GM21381 (cell line): ENCODE measurements around the gene VN1R2.
"Not testable (repeated sequence)": the region's sequence is repeated elsewhere in the genome, so short reads cannot be mapped to it uniquely, and the experiment has no call there.

Source experiments
- ATAC-seq: cut with Tn5 transposase; IDR thresholded peaks from one replicate; pipeline ENCODE4 v1.9.1; 2021; ENCODE audit warnings: mild to moderate bottlenecking, moderate library complexity; ENCODE audit not compliant: unreplicated experiment

The VN1R2 gene, protein sequence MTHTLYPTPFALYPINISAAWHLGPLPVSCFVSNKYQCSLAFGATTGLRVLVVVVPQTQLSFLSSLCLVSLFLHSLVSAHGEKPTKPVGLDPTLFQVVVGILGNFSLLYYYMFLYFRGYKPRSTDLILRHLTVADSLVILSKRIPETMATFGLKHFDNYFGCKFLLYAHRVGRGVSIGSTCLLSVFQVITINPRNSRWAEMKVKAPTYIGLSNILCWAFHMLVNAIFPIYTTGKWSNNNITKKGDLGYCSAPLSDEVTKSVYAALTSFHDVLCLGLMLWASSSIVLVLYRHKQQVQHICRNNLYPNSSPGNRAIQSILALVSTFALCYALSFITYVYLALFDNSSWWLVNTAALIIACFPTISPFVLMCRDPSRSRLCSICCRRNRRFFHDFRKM

DNA sequence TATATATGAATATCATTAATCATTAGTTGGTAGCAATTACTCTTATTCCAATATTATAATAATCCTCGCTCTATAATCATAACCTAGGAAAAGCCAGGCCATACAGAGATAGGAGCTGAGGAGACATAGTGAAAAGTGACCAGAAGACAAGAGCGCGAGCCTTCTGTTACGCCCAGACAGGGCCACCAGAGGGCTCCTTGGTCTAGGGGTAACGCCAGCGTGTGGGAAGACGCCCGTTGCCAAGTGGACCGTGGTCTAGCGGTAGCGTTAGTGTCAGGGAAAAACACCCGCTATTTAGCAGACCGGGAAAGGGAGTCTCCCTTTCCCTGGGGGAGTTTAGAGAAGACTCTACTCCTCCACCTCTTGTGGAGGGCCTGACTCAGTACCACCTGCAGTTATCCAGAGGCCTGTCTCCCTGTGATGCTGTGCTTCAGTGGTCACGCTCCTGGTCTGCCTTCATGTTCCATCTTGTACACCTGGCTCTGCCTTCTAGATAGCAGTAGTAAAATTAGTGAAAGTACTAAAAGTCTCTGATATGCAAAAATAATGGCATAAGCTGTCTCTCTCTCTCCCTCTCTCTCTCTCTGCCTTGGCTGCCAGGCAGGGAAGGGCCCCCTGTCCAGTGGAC, at the start of gene VN1R2:
TSS of gene VN1R2 (plus strand) at position 578 of the 628 bp plus-strand sequence. CDS start 84 bp downstream, outside the sequence.
- ATAC-seq, result not testable (repeated sequence)

DNA sequence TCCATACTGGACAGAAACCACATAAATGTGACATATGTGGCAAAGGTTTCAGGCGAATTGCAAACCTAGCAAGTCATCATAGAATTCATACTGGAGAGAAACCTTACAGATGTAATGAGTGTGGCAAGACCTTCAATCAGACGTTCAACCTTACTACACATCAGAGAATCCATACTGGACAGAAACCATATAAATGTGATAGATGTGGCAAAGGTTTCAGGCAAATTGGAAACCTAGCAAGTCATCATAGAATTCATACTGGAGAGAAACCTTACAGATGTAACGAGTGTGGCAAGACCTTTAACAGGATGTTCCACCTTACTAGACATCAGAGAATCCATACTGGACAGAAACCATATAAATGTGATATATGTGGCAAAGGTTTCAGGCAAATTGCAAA, 46.5 kb upstream of the VN1R2 start:
- not testable (repeated sequence) for ATAC-seq

DNA sequence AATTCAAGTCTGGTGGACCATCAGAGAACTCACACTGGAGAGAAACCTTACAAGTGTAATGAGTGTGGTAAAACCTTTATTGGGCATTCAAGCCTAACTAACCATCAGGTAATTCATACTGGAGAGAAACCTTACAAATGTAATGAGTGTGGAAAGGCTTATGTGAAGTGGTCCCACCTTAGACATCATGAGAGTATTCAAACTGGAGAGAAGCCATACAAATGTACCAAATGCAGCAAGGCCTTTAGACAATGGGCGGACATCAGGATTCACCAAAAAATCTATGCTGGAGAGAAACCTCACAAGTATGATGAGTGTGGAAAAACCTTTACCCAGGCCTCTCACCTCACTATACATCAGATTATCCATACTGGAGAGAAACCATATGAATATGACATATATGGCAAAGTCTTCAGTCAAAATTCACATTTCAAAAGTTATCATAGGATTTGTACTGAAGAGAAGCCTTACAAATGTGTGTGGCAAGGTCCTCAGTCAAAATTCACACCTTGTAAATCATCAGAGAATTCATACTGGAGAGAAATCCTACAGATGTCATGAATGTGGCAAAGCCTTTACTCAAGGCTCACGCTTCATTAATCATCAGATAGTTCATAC, 45.3 kb upstream of the VN1R2 start:
- ATAC-seq, result no peak

DNA sequence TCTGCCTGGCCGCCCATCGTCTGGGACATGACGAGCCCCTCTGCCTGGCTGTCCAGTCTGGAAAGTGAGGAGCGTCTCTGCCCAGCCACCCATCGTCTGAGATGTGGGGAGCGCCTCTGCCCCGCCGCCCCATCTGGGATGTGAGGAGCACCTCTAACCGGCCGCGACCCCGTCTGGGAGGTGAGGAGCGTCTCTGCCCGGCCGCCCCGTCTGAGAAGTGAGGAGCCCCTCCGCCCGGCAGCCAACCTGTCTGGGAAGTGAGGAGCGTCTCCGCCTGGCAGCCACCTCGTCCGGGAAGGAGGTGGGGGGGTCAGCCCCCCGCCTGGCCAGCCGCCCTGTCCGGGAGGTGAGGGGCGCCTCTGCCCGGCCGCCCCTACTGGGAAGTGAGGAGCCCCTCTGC, 35.4 kb upstream of the VN1R2 start:
- ATAC-seq, result not testable (repeated sequence)

DNA sequence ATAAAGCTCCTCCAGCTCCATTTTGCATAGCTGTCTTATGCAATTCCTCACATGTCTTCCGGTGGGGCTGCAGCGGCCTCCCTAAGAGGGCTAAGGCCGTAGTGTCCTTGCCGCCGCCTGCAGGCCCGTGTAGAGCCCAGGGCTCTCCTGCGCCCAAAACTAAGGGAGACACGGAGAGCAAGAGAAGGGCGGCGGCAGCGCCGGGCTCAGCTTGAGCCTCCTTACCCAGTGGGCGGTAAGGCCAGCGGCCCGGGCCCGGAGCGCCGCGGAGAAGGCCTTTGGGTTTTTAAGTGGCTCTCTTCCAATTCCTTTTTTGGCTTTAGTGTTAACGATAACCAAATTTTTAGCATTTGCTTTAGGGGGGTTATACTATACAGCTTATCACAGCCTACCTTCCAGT, 33.5 kb upstream of the VN1R2 start:
- ATAC-seq, result no peak

DNA sequence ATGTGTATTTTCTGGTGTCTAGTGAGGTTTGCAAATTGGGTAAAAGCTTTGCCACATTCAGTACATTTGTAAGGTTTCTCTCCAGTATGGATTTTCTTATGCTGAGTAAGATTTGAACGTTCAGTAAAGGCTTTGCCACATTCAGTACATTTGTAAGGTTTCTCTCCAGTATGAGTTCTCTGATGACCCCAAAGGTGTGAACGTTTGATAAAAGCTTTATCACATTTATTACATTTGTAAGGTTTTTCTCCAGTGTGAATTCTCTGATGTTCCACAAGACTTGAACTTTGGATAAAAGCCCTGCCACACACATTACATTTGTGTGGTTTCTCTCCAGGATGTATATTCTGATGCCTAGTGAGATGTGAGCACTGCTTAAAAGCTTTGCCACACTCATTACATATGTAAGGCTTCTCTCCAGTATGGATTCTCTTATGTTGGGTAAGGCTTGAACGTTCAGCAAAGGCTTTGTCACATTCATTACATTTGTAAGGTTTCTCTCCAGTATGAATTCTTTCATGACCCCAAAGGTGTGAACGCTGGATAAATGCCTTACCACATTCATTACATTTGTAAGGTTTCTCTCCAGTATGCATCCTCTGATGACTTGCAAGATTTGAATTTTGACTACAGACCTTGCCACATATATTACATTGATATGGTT, 20.8 kb upstream of the VN1R2 start:
- no peak for ATAC-seq

DNA sequence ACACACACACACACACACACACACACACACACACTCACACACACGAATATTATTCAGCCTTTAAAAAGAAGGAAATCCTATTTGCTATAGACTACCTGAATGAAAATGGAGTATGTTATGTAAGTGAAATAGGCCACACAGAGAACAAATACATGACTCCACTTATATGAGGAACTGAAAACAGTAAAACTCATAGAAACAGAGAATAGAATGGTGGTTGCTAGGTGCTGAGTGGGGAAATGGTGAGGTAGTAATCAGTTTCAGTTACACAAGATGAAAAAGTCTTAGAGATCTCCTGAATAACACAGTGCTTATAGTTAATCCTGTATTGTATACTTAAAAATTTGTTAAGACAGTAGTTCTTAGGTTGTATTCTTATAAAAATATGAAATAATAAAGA, 11.6 kb upstream of the VN1R2 start:
- ATAC-seq, result no peak

DNA sequence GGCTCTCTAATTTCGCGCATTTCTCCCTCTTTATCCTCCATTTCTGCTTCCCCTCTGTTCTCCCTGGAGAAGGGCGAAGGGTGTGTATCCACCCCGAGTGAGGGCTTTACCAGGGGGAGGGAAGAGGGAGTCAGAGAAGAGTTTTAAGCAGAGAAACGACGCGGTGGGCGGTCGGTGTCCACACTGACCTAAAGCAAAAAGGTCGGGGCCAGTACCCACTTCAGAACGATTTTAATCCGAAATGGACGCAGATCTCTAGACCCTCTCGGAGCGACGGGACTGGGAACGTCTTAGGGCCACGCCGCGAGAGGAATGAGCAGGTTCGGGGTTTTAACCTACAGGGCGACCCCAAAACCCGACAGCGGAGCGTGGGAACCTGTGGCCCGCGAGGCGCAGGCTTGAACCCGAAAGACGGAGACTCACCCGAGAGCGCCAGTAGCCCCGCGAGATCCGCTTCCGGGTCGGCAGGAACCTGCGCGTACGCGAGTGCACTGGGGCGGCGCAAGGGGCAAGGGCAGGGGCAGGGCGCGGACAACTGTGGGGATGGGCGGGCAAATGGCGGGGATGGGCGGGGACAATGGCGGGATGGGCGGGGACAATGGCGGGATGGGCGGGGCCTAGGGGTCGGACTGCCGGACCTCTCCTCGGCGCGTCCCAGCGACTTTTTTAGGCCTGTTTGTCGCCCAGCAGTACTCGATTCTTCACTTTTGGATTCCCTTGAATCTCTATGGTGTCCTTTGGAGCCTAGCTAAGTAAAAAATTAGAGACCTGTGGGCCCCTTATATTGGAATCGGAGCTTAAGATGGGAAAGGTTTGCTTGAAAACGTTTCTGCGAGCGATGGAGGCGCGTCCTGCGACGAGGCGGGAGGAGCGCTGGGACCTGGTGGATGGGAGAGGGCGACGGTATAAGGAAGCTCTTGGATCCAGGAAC, 3.4 kb upstream of the VN1R2 start, which contains the start of gene ZNF677:
TSS of gene ZNF677 (minus strand) at position 463 of the 931 bp plus-strand sequence. CDS start 3,323 bp downstream, outside the sequence.
- no peak for ATAC-seq

DNA sequence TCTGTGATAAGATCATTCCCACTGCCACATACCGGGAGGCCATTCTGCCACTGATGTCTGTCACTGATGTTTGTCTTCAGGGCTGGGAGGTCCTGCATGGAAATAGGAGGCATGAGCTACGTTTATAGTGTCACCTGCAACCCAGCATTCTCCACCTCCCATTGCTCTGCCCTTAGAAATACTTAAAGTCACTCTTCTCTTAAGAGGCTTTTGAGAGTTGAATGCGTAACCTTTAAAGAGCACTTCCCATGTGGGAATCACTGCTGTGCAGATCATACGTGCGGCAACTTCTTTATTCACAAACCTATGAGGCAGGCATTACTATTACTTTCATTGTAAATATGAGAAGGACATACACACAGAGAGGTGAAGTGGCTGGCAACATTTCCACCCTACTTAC, 9.5 kb downstream of the VN1R2 start, which contains the start of gene VN1R4:
TSS of gene VN1R4 (minus strand) at position 101 of the 400 bp plus-strand sequence. CDS start at position 43, 58 bp downstream.
- not testable (repeated sequence) for ATAC-seq

DNA sequence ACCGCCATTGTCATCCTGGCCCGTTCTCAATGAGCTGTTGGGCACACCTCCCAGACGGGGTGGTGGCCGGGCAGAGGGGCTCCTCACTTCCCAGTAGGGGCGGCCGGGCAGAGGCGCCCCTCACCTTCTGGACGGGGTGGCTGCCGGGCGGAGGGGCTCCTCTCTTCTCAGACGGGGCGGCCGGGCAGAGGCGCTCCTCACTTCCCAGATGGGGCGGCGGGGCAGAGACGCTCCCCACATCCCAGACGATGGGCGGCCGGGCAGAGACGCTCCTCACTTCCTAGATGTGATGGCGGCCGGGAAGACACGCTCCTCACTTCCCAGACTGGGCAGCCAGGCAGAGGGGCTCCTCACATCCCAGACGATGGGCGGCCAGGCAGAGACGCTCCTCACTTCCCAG, 11.8 kb downstream of the VN1R2 start:
- not testable (repeated sequence) for ATAC-seq

DNA sequence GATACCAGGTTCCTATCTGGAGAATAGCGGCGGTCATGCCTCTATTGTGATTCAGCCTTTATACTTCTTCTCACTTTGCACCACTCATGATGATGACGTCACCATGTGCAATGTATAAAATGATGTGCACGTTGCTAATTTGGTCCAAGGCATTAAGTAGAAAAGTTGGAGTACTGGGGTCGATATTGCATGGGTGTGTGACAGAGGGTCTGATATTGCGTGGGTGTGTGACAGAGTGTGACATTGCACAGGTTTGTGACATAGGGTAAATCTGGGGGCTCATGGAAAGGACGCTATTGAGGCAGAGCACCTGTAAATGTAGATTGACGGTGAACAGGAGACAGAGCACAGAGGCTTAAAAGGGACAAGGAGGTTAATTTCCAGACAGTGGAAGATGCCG, 14.0 kb downstream of the VN1R2 start:
- ATAC-seq, result no peak

DNA sequence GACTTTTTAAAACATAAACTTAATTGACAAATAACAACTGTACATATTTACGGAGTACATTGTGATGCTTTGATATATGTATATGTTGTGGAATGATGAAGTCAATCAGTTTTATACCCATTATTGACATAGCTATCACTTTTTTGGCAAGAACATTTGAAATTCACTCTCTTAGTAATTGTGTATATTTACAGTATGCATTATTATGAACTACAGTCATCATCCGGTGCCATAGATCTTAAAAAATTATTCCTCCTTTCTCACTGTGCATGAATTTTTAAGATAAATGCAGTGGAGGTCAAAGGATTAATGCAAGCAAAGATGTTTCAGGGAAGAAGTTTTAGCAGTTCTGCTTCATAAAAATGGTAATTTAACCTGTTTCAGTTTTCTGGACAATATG, 17.4 kb downstream of the VN1R2 start:
- no peak for ATAC-seq

DNA sequence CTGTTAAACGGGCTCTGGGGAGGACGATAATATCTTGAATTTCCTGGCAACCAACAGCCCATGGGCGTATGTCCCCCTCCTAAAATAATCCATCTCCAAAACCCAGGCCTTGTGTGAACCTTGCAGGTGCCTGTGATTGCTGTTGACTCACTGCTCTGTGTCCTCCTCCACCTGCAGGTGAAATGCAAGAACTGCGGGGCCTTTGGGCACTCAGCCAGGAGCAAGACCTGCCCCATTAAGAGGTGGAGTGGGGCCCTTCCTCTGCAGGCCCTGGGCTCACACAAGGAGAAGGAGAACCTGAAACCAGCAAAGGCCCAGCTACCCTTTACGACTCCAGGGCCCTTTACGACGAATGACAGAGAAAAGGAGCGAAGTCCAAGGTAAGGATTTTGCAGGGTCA, 23.9 kb downstream of the VN1R2 start:
- not testable (repeated sequence) for ATAC-seq

DNA sequence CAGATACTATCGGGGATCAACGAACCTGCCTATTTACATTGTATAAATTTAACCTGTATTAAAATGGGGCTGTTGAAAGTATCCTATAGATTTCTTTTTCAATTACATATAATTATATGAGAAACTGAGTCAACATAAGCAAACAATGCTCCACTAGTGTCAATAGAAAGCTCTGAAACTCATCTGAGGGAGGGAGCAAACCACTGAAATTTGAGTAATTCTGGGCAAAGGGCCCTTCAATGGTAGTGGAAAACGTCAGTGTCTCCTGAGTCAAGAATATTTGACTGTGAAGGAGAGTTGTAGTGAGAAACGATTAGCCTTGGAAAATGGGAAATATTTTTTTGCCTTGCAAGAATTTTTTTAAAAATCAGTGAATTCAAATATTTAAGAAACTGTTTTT, 27.0 kb downstream of the VN1R2 start:
- ATAC-seq, result no peak

DNA sequence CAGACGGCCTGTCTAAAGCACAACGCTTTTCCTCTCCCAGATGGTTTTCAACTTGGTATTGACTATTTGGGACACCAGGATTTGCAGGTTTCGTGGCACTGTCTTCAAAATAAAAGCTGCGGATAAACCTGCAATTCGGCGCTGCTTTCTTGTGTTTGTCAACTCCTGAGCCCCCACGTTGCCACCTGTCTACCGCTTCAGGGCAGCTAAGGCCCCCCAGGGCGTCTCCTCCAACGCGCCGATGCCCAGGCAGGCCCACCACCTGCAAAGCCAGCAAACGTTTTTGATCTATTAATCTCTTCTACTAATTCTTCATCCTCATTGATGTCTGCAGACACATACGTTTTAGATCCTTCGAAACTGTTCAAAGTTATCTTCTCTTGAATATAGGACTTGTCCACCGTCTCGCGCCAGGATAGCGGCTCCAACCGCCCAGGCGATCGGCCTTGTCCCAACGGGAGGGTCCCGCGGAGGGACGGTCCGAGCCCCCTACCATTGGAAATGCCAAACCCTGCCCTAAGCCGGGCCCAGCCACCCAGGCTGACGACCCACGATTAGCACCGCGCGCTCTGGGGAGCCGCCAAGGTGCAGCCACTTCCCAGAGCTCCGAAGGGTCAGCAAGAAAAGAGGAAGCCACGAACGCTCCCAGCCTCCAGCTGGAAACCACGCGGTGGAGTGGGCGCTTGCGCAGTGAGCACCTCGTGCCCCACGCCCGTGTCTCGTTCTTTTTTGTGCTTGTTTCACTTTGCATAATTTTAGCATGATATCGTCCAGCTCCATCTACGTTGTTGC, 32.9 kb downstream of the VN1R2 start:
- ATAC-seq, result no peak

DNA sequence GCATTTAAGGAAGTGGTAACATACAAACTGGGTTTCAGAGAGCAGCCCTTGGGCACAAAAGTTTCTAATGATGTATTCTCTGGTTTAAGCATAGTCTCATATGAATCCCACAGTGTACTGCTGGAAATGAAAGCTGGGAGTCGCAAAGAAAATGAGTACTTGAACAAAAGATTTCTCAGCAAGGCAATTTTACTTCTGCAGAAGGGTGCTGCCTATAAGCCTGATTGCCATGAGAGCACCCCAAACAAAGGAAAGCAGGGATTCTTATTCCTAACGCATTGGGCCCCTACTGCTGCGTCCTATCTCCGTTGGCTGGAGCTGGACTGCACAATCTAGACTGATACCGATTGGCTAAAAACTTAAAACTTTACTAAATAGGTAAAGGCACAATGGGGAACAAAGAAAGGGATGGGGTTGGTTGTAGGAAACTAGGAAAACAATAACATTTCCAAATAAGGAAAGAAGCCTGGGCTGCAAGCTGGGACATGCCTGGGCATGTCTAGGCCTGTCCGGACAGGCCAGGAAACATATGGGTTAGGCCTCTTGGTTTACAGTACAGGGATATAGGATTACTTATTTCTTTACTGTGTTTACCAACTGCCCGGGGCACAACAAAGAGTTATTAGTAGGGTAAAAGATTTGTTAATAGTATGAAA, 36.8 kb downstream of the VN1R2 start:
- ATAC-seq, result no peak

DNA sequence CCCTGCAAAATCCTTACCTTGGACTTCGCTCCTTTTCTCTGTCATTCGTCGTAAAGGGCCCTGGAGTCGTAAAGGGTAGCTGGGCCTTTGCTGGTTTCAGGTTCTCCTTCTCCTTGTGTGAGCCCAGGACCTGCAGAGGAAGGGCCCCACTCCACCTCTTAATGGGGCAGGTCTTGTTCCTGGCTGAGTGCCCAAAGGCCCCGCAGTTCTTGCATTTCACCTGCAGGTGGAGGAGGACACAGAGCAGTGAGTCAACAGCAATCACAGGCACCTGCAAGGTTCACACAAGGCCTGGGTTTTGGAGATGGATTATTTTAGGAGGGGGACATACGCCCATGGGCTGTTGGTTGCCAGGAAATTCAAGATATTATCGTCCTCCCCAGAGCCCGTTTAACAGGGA, 43.2 kb downstream of the VN1R2 start:
- not testable (repeated sequence) for ATAC-seq

DNA sequence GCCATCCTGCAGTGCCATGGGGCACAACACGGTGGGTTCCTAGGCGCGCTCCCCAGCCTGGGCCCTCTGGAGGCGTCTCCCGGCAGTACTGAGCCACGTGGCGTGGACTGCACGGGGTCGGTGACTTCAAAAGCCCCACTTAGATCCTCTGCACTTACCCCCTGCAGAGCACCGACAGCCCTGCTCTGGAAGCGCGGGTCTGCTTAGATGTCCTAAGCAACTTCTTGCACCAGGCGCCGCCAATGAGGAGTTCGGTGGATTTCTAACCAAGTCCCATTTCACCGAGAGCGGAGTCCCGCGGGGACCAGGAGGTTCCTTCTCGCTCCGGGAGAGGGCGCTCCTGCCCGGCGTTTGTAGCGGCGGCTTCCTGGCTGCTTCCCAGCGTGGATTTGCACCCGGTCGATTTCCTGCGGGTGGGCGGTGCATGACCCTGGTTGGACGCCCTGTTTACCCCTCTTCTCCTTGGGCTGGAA, 50.3 kb downstream of the VN1R2 start:
- ATAC-seq, result no peak
